GM12892 (cell line): ENCODE measurements around the gene C13orf42.
"Not testable (repeated sequence)": the region's sequence is repeated elsewhere in the genome, so short reads cannot be mapped to it uniquely, and the experiment has no call there.

Experiments used
- DNase-seq: peaks from one replicate; pipeline ENCODE4 v3.0.0; 2011; ENCODE audit not compliant: insufficient read length
- FAIRE-seq: peaks from 2 replicates; lab custom pipeline; 2011; peaks lifted over from hg19 to GRCh38; lab: Jason Lieb, UNC
- POLR2A ChIP-seq: IDR thresholded peaks from 2 replicates; pipeline ENCODE4 v1.6.1; 2011; ENCODE audit warnings: low read depth, low read length, control low read depth
- POLR2AphosphoS5 ChIP-seq: IDR thresholded peaks from 2 replicates; pipeline ENCODE4 v1.6.1; 2011; ENCODE audit warnings: low read depth, low read length, control low read depth
- TAF1 ChIP-seq: IDR thresholded peaks from 2 replicates; pipeline ENCODE4 v1.6.1; 2011; ENCODE audit warnings: low read depth, mild to moderate bottlenecking, control low read depth, low read length, borderline replicate concordance

C13orf42 gene

GRCh38 chr13:51113969-51114368 is 2.9 kb upstream of the C13orf42 start:
- FAIRE-seq, result no peak
- no peak for DNase-seq
- TF ChIP-seq POLR2AphosphoS5 (no peak), TAF1 (no peak), POLR2A (no peak)

GRCh38 chr13:51113186-51113881 is 2.3 kb upstream of the C13orf42 start:
- TF ChIP-seq POLR2AphosphoS5 (no peak), TAF1 (no peak), POLR2A (no peak)
- no peak for DNase-seq
- FAIRE-seq, result no peak

- TF ChIP-seq TAF1, result no peak
- no peak for TF ChIP-seq POLR2A
- TF ChIP-seq POLR2AphosphoS5, result no peak
- DNase-seq, result no peak
- no peak for FAIRE-seq
Observed at GRCh38 chr13:51112771-51113170, 1.7 kb upstream of the C13orf42 start.

GRCh38 chr13:51111997-51112396 is 923 bp upstream of the C13orf42 start:
- TF ChIP-seq POLR2A (no peak), POLR2AphosphoS5 (no peak), TAF1 (no peak)
- FAIRE-seq, result no peak
- no peak for DNase-seq

- DNase-seq, result no peak
- TF ChIP-seq POLR2A (no peak), TAF1 (no peak), POLR2AphosphoS5 (no peak)
- no peak for FAIRE-seq
Observed at GRCh38 chr13:51107996-51108395, 3.1 kb downstream of the C13orf42 start.

GRCh38 chr13:51105046-51105445 is 6.0 kb downstream of the C13orf42 start:
- no peak for FAIRE-seq
- TF ChIP-seq POLR2A (no peak), POLR2AphosphoS5 (no peak), TAF1 (no peak)
- DNase-seq, result no peak

- no peak for FAIRE-seq
- no peak for DNase-seq
- no peak for TF ChIP-seq POLR2A
- no peak for TF ChIP-seq POLR2AphosphoS5
- no peak for TF ChIP-seq TAF1
Observed at GRCh38 chr13:51101636-51102235, 9.3 kb downstream of the C13orf42 start.

GRCh38 chr13:51097353-51098043 is 13.6 kb downstream of the C13orf42 start:
- FAIRE-seq (no peak), DNase-seq (no peak)
- TF ChIP-seq POLR2AphosphoS5, result no peak
- no peak for TF ChIP-seq POLR2A
- TF ChIP-seq TAF1, result no peak

- no peak for FAIRE-seq
- no peak for DNase-seq
- TF ChIP-seq TAF1, result no peak
Observed at GRCh38 chr13:51096131-51096530, 14.9 kb downstream of the C13orf42 start.

GRCh38 chr13:51093574-51093973 is 17.5 kb downstream of the C13orf42 start:
- no peak for TF ChIP-seq TAF1
- TF ChIP-seq POLR2AphosphoS5, result no peak
- no peak for TF ChIP-seq POLR2A
- DNase-seq (no peak), FAIRE-seq (no peak)

- FAIRE-seq (no peak), DNase-seq (no peak)
- TF ChIP-seq POLR2A (no peak), POLR2AphosphoS5 (no peak), TAF1 (no peak)
Observed at GRCh38 chr13:51091839-51092238, 19.2 kb downstream of the C13orf42 start.

GRCh38 chr13:51083706-51084105 is 27.4 kb downstream of the C13orf42 start:
- DNase-seq (no peak), FAIRE-seq (no peak)
- TF ChIP-seq TAF1 (no peak), POLR2AphosphoS5 (no peak), POLR2A (no peak)

GRCh38 chr13:51080478-51081065 is 30.5 kb downstream of the C13orf42 start:
- not testable (repeated sequence) for DNase-seq, FAIRE-seq
